Measurements from ENCODE around the gene ZFP3. TPM values are rescaled to one million over a fixed set of nuclear protein-coding genes. Genes with fewer than 3 reads are reported as not detected.
A peak's percentile ranks its signal among the peaks of the same experiment; 100 is the strongest.

ZFP3 gene
- polyA plus RNA-seq, 2 of the 4 experiments (the other 2 are of a cell fraction), result 1.7 to 4.8 TPM

DNA sequence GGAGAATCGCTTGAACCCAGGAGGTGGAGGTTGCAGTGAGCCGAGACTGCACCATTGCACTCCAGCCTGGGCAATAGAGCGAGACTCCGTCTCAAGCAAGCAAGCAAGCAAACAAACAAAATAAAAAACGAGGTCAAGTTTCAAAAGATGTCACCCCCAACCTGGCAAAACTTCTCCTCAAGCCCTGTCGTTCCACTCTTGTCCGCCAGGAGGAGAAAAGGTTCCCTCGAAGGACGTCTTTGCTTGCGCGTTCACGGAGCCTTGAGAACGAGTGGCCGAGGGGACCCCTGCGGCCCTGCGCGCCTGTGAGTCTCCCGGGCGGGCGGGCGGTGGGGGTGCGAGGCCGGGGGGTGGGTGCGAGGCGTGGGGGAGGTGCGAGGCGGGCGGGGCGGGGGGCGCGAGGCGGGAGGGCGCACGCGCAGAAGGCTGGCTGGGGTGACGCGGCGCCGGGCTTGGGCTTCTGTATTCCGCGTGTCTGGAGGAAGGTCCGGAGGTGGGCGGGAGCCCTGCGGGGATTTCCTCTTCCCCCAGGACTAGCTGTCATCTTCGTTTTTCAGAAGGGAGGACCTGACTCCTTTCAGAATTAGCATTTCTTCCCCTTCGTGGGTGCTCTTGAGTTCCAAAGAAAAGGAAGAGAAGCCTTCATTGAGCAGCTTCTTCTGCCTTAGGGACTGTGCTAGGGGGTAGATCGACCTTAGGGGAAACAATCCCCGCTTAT is 46.7 kb upstream of the ZFP3 start (continued):
- TF ChIP-seq, protein P1, sequence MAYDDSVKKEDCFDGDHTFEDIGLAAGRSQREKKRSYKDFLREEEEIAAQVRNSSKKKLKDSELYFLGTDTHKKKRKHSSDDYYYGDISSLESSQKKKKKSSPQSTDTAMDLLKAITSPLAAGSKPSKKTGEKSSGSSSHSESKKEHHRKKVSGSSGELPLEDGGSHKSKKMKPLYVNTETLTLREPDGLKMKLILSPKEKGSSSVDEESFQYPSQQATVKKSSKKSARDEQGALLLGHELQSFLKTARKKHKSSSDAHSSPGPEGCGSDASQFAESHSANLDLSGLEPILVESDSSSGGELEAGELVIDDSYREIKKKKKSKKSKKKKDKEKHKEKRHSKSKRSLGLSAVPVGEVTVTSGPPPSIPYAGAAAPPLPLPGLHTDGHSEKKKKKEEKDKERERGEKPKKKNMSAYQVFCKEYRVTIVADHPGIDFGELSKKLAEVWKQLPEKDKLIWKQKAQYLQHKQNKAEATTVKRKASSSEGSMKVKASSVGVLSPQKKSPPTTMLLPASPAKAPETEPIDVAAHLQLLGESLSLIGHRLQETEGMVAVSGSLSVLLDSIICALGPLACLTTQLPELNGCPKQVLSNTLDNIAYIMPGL (CRISPR knock-in tag; IDR thresholded peaks at IDR 0.05; ENCODE audit: borderline replicate concordance), result no peak
- TF ChIP-seq CHD4 (IDR thresholded peaks at IDR 0.05; ENCODE audit: borderline replicate concordance), result no peak
- peak in 1 of 2 experiments; percentile 45; a peak in 1 of 5 replicates for TF ChIP-seq JUN (IDR thresholded peaks at IDR 0.05)
- TF ChIP-seq TFCP2L1 (CRISPR knock-in tag; IDR thresholded peaks at IDR 0.05), result no peak
- no peak for TF ChIP-seq NR3C1 (IDR thresholded peaks at IDR 0.05)
- TF ChIP-seq HDAC2 (IDR thresholded peaks at IDR 0.05), result no peak
- TF ChIP-seq, protein P2, sequence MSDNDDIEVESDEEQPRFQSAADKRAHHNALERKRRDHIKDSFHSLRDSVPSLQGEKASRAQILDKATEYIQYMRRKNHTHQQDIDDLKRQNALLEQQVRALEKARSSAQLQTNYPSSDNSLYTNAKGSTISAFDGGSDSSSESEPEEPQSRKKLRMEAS (IDR thresholded peaks at IDR 0.05), result peak; percentile 91
- TF ChIP-seq, protein P3, sequence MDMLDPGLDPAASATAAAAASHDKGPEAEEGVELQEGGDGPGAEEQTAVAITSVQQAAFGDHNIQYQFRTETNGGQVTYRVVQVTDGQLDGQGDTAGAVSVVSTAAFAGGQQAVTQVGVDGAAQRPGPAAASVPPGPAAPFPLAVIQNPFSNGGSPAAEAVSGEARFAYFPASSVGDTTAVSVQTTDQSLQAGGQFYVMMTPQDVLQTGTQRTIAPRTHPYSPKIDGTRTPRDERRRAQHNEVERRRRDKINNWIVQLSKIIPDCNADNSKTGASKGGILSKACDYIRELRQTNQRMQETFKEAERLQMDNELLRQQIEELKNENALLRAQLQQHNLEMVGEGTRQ (IDR thresholded peaks at IDR 0.05), result no peak
- TF ChIP-seq, protein P4, sequence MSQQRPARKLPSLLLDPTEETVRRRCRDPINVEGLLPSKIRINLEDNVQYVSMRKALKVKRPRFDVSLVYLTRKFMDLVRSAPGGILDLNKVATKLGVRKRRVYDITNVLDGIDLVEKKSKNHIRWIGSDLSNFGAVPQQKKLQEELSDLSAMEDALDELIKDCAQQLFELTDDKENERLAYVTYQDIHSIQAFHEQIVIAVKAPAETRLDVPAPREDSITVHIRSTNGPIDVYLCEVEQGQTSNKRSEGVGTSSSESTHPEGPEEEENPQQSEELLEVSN (IDR thresholded peaks at IDR 0.05; ENCODE audit: borderline replicate concordance, low read depth), result peak; percentile 83
- TF ChIP-seq FOXS1 (CRISPR knock-in tag; IDR thresholded peaks at IDR 0.05), result no peak
- TF ChIP-seq ESRRA (IDR thresholded peaks at IDR 0.05; ENCODE audit: borderline replicate concordance, low read length), result no peak
- no peak for TF ChIP-seq RARB (CRISPR knock-in tag; IDR thresholded peaks at IDR 0.05)
- TF ChIP-seq CBX8 (IDR thresholded peaks at IDR 0.05), result no peak
- TF ChIP-seq, protein P5, sequence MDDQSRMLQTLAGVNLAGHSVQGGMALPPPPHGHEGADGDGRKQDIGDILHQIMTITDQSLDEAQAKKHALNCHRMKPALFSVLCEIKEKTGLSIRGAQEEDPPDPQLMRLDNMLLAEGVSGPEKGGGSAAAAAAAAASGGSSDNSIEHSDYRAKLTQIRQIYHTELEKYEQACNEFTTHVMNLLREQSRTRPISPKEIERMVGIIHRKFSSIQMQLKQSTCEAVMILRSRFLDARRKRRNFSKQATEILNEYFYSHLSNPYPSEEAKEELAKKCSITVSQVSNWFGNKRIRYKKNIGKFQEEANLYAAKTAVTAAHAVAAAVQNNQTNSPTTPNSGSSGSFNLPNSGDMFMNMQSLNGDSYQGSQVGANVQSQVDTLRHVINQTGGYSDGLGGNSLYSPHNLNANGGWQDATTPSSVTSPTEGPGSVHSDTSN (IDR thresholded peaks at IDR 0.05), result no peak
- TF ChIP-seq MAZ (IDR thresholded peaks at IDR 0.05; ENCODE audit: borderline replicate concordance, low read depth, low read length), result 0 out of 2 replicates have a peak, but pooled peaks have one; percentile 26
- no peak for TF ChIP-seq CBX2 (IDR thresholded peaks at IDR 0.05; ENCODE audit: borderline replicate concordance, low read depth)
- TF ChIP-seq EHMT2 (IDR thresholded peaks at IDR 0.05; ENCODE audit: low read depth), result no peak
- TF ChIP-seq CHD2 (IDR thresholded peaks at IDR 0.05; ENCODE audit: low read length, partially characterized antibody), result no peak

DNA sequence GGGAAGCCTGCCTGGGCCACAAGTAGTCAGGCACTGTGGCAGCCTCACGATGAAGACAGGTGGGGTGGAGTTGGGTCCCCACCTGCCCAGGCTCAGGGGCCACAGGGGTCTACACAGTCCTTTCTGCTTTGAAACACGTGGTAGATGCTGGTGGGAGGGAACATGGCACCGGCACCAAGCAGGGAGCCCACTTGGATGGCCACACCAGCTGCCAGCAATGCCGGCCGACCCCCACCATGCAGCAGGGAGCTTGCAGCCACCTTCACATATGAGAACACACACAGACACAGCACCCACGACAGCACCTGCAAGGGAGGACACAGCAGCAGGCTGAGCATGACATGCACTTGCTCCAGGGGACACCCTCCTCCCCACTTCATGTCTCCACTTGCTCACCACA is 45.4 kb upstream of the ZFP3 start:
- no peaks in the 10 kb centered on the region for H3K9me3 ChIP-seq
- FAIRE-seq (no peak), DNase-seq (ENCODE audit: low read depth in 1 of 2, low spot score in 1 of 2) (no peak), ATAC-seq (no peak)
- no peak overlapping the region for H3K4me3 ChIP-seq
- POLR2A ChIA-PET, result interaction anchor here (0.6 kb wide), 1 partner anchor 55 kb away, joined by 3 read pairs; no protein-coding TSS in a partner anchor
- peaks cover 3% of the 10 kb centered on the region; the same call in 1 of the 3 replicates for H3K4me1 ChIP-seq
- no peak overlapping the region for H3K27ac ChIP-seq
- 79% methylated on average over 6 of the region's 6 CpGs for WGBS (ENCODE audit: missing lambda C conversion rate)
- H3K4me2 ChIP-seq, result no peak overlapping the region
- CTCF ChIA-PET, result interaction anchor here (2.1 to 5.7 kb wide), 4 partner anchors 10 to 52 kb away, joined by 6 to 42 read pairs (median 20); no protein-coding TSS in a partner anchor
- no peak for TF ChIP-seq RARB (CRISPR knock-in tag; IDR thresholded peaks at IDR 0.05)

DNA sequence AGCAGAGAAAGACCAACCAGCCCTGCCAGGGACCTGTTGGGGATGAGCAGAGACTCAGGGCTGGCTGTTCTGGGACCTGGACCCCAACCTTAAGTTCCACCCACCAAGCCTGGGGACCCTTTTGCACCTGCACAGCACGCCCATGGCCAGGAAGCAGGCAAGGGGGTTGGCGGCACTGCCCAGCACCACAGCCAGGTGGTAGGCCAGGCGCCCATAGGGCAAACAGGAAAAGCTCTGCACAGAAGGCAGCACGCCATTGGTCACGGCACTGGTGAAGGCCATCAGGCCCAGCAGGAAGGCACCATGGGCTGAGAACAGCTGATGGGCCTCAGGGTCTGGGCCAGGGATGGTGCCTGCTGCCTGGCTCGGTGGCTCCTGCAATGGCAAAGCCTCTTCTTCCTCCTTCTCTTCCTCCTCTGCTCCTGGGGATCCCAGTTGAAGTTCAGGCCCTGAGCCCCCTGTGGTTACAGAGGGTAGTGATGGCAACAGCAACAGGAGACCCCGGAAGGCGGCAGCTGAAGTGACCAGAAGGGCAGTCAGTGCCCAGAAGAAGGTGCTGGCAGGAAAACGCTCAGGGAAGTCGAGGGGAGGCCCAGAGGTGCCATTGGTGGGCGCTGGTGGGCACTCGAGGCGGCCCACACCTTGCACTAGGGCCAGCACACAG is 44.8 kb upstream of the ZFP3 start:
- Histone ChIP-seq H3K9me3 (no peaks in the 10 kb centered on the region), H3K4me3 (no peak overlapping the region), H3K4me2 (no peak overlapping the region), H3K27ac (no peak overlapping the region), H3K4me1 (peaks cover 3% of the 10 kb centered on the region; the same call in 1 of the 3 replicates)
- FAIRE-seq (no peak), DNase-seq (ENCODE audit: low read depth in 1 of 2, low spot score in 1 of 2) (no peak), ATAC-seq (0 out of 6 replicates have a peak, but pooled peaks of 1 of the 2 experiments have one; percentile 9)
- 94% methylated on average over 10 of the region's 13 CpGs for WGBS (ENCODE audit: missing lambda C conversion rate)
- ChIA-PET CTCF (interaction anchor here (0.6 to 5.7 kb wide), 8 partner anchors 11 to 130 kb away, joined by 3 to 42 read pairs (median 6); partner anchors contain the start of gene CHRNE), POLR2A (no interaction called here)
- TF ChIP-seq EP300 (IDR thresholded peaks at IDR 0.05) (no peak), RNF2 (IDR thresholded peaks at IDR 0.05; ENCODE audit: borderline replicate concordance, low read depth) (no peak), TP53 (CRISPR knock-in tag; IDR thresholded peaks at IDR 0.05) (no peak), RARB (CRISPR knock-in tag; IDR thresholded peaks at IDR 0.05) (no peak), HOXB13 (CRISPR knock-in tag; IDR thresholded peaks at IDR 0.05; ENCODE audit: low read depth) (no peak), CBX2 (IDR thresholded peaks at IDR 0.05; ENCODE audit: borderline replicate concordance, low read depth) (no peak), NR3C1 (IDR thresholded peaks at IDR 0.05) (no peak), POLR2AphosphoS2 (conservative IDR thresholded peaks at IDR 0.05; ENCODE audit: low read length) (no peak)
- TF ChIP-seq, protein P6, sequence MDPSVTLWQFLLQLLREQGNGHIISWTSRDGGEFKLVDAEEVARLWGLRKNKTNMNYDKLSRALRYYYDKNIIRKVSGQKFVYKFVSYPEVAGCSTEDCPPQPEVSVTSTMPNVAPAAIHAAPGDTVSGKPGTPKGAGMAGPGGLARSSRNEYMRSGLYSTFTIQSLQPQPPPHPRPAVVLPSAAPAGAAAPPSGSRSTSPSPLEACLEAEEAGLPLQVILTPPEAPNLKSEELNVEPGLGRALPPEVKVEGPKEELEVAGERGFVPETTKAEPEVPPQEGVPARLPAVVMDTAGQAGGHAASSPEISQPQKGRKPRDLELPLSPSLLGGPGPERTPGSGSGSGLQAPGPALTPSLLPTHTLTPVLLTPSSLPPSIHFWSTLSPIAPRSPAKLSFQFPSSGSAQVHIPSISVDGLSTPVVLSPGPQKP (IDR thresholded peaks at IDR 0.05; ENCODE audit: low read depth, low read length), result no peak
- TF ChIP-seq, protein P7, sequence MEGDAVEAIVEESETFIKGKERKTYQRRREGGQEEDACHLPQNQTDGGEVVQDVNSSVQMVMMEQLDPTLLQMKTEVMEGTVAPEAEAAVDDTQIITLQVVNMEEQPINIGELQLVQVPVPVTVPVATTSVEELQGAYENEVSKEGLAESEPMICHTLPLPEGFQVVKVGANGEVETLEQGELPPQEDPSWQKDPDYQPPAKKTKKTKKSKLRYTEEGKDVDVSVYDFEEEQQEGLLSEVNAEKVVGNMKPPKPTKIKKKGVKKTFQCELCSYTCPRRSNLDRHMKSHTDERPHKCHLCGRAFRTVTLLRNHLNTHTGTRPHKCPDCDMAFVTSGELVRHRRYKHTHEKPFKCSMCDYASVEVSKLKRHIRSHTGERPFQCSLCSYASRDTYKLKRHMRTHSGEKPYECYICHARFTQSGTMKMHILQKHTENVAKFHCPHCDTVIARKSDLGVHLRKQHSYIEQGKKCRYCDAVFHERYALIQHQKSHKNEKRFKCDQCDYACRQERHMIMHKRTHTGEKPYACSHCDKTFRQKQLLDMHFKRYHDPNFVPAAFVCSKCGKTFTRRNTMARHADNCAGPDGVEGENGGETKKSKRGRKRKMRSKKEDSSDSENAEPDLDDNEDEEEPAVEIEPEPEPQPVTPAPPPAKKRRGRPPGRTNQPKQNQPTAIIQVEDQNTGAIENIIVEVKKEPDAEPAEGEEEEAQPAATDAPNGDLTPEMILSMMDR (IDR thresholded peaks at IDR 0.05), result no peak
